PC-9 (cell line): Measurements from ENCODE around the gene BORCS8.

Source experiments
- EZH2 ChIP-seq: fragments of 200-600 bp; sonication (generic); IDR thresholded peaks from 2 replicates; pipeline ENCODE4 v1.8.0; 2017; ENCODE audit warnings: antibody characterized with exemption, low read depth
- TF ChIP-seq, protein P1 (sequence below): fragments of 200-600 bp; sonication (generic); conservative IDR thresholded peaks from 2 replicates; pipeline ENCODE4 v1.6.1; 2017; ENCODE audit warnings: mixed run types, antibody characterized with exemption, mild to moderate bottlenecking, moderate library complexity

DNA sequence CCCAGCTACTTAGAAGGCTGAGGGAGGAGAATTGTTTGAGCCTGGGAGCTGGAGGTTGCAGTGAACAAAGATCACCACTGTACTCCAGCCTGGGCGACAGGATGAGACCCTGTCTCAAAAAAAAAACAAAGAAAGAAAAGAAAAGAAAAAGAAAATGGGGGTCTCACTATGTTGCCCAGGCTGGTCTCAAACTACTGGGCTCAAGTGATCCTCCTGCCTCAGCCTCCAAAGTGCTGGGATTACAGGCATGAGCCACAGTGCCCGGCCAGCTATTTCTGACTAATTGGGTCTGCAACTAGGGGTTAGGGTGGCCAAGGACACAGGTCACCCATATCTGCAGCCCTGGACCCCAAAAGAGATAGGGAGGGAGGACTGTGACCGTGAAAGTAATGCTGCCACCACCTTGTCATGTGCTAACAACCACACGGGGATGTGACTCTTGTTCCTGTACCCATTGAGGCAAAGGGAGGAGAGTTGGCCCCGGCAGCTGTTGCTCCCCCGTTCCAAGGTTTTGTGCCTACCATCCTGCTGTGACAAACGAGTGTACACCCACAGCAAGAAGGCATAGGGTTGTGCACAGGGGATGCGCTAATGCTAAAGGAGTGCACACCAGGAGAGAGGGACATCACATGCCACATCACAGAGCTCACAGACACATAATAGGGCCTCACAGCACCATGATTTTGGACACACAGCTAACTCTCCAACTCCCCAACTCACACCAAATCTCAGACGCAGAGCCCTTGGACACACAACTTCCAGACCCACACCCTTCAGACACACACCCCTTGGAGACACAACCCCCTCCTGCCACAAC lies 22.5 kb downstream of the BORCS8 start:
- TF ChIP-seq, protein P1, sequence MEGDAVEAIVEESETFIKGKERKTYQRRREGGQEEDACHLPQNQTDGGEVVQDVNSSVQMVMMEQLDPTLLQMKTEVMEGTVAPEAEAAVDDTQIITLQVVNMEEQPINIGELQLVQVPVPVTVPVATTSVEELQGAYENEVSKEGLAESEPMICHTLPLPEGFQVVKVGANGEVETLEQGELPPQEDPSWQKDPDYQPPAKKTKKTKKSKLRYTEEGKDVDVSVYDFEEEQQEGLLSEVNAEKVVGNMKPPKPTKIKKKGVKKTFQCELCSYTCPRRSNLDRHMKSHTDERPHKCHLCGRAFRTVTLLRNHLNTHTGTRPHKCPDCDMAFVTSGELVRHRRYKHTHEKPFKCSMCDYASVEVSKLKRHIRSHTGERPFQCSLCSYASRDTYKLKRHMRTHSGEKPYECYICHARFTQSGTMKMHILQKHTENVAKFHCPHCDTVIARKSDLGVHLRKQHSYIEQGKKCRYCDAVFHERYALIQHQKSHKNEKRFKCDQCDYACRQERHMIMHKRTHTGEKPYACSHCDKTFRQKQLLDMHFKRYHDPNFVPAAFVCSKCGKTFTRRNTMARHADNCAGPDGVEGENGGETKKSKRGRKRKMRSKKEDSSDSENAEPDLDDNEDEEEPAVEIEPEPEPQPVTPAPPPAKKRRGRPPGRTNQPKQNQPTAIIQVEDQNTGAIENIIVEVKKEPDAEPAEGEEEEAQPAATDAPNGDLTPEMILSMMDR, result no peak
- TF ChIP-seq EZH2, result no peak
